Bone marrow (tissue), 2 donors: Measurements from ENCODE around the gene SOX12.

Experiments
- DNase-seq, 2 donors: peaks; one replicate each; lab custom pipeline; 2025; lab: John Stamatoyannopoulos, UW

The SOX12 gene

DNA sequence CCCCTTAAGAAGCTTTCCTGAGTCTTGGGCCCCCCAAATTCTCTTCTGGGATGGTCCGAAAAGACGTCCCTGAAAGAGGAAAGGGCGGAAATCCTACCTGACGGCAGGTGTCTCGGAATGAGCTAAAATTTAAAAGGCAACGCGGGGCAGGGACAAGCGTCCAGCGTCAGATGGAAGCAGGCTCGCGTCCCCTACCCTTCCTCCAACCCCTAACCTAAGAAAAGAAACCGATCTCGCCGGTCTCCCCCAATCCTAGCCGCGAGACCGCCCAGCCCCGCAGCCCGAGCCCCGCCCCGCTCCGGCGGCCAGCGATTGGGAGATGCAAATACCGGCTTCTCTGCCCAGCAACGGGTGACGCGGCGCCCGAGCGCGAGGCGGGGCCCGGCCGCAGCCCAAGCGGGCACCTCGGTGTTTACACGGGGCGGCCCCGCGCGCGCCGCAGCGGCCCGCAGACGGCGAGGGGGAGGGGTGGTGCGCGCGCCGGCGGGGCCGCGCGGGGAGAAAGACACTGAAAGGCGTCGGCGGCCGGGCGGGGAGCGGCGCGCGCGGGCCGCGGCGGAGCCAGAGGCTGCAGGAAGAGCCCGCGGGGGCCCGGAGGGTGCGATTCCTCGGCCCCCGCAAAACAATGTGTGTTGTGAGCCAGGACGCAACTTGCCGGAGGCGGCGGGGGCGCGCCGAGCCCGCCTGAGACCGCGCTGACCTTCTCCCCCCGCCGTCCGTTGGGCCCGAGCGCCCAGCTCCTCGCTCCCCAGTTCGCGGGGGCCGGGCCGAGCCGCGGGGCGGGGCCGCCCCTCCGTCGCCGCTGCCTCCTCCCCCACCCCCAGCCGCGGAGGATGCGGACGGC is at the start of gene SOX12:
Gene SOX12, plus strand, starts transcription at position 508 of the 844 bp plus-strand sequence. CDS start 373 bp downstream, outside the sequence.
- peak; percentile 82 to 84 for DNase-seq

- DNase-seq = no peak
Observed at GRCh38 chr20:275791-276190, 49.6 kb upstream of the SOX12 start.

DNA sequence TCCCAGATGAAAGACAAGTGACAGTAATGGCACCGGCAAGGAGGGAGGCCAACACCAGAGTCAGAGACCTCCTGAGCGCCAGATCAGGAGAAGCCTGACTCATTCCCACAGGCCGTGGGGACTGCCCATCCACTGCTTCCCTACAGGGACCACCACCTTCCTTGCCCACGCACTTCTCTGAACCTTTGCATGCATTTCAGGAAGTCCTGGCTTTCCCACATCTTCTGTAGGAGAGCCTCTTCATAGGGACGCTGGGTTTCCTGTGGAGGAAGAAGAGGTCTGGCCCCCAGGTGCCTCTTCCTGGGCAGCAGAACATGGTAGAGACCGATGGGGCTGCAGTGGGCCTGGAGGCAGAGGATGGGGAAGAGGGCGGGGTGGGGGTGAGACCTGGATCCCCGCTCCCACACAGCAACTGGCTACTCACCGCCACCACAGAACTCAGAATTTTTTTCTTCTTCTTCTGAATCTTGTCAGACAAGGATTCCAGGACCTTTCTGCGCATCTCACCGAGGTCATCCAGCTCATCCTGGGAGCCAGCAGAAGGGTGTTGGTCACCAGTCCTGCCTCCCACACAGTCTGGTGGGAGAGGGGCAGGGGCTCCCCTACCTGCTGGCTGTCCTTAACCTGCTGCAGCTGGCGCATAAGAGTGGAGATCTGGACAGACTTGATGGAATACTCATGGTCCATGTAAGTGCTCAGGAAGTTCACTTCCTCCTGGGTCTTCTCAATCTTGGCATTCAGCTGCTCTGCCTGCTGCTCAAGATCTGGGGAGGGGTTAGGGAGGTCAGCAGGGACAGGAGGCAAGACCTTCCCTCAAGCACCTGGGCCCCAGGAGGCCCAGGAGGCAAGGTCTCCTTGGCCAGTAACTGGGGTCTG is 48.5 kb upstream of the SOX12 start:
- no peak for DNase-seq

- DNase-seq = no peak
Observed at GRCh38 chr20:277496-277781, 47.9 kb upstream of the SOX12 start.

GRCh38 chr20:278181-278580 is 47.2 kb upstream of the SOX12 start:
- DNase-seq = no peak

DNA sequence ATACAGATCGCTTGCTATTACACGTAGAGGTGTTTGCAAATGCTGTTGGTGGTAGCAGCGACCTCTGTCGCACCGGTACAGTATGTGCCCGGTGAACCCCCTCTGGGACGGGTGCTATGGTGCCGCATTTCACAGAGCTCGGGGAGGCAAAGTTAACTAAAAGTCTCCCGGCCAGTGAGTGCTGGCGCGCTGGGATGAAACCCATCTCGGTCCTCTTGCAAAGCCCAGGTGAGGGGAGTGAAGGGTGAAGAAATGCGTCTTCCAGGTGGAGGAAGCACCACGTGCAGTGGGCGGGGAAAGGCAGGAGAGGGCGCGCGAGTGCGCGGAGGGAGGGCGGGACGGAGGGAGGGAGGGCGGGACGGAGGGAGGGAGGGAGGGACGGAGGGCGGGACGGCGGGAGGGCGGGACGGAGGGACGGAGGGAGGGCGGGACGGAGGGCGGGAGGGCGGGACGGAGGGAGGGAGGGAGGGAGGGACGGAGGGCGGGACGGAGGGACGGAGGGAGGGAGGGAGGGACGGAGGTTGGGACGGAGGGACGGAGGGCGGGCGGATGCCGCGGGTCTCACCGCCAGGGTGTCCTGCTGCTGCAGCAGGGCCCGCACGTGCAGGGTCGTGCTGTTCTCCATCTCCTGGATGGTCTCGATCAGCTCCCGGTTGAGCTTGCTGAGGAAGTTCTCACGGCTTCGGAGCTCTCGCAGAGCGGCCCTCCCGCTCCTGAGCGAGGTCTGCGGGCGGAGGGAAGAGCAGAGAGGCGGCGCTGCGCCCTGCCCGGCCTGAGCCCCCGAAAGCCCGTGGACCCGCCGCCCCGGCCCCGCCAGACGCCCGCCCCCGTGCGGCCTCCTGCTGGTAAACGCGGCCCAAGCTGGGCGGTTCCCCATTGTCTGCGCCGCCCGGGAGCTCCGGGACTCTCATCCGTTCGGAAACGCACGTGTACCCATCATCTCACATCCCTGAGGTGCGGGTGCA is 46.5 kb upstream of the SOX12 start:
- no peak for DNase-seq

DNA sequence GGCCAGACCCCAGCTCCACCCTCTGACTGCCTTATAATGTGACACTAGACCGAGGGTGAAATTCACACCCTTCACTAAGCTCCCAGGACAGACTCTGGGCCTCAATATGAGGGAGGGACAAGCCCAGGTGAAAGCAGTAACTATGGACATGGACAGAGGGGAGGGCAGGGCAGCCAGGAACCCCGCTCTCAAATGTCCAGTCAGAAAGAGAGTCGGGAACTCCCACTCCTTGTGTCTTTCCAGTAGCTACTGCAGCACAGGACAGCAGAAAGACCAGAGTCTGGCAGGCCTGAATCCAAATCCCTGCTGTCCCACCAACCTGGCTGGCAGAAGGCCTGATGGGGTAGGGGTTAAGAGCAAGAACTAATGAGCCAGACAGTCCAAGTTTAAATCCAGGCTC is 41.2 kb upstream of the SOX12 start:
- DNase-seq = no peak

- no peak for DNase-seq
Observed at GRCh38 chr20:286508-286907, 38.8 kb upstream of the SOX12 start.

DNA sequence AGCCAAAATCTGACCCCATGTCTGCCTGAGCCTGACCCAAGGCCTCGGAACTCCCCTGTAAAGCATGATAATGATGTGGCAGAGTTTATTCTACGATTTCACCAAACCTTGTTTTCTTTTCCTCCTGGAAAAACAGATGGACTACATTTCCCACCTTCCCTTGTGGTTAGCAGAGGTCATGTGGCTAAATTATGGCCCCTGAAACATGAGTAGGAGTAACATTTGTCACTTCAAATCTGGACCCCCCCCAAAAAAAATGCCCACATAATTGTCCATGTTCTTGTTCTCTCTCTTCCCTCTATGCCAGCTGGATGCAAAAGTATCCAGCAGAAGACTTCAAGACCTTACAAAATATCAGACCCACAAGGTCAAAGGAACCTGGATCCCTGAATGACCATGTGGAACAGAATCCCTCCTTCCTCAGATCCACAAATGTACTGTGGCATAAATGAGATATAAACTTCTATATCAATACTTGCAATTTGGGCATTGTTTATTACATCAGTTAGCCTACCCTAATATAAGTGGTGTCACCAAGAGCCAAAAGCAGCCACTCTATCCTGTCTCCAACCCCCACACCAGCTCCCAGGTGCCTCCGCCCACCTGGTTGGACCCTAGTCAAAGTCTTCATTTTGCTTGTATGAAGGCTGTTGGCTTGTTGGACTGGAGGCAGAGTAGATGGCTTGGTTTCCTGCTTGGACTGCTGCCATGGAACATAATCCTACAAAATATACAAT is 36.2 kb upstream of the SOX12 start:
- DNase-seq = no peak

- DNase-seq = no peak
Observed at GRCh38 chr20:289693-290083, 35.7 kb upstream of the SOX12 start.

- peak; percentile 87 to 91 for DNase-seq
Observed at GRCh38 chr20:290084-290831, 35.1 kb upstream of the SOX12 start, which contains the start of gene C20orf96. TSS of gene C20orf96 (minus strand) at chr20:290750. CDS start at chr20:290610, 140 bp downstream.

GRCh38 chr20:294602-295001 is 30.8 kb upstream of the SOX12 start:
- DNase-seq = no peak

- no peak for DNase-seq
Observed at GRCh38 chr20:295804-296203, 29.5 kb upstream of the SOX12 start.

GRCh38 chr20:297098-297924 is 28.0 kb upstream of the SOX12 start, which contains the start of gene ZCCHC3:
TSS of gene ZCCHC3 (plus strand) at chr20:297570. CDS start at chr20:297587, 17 bp downstream.
- peak; percentile 70 to 76 for DNase-seq

DNA sequence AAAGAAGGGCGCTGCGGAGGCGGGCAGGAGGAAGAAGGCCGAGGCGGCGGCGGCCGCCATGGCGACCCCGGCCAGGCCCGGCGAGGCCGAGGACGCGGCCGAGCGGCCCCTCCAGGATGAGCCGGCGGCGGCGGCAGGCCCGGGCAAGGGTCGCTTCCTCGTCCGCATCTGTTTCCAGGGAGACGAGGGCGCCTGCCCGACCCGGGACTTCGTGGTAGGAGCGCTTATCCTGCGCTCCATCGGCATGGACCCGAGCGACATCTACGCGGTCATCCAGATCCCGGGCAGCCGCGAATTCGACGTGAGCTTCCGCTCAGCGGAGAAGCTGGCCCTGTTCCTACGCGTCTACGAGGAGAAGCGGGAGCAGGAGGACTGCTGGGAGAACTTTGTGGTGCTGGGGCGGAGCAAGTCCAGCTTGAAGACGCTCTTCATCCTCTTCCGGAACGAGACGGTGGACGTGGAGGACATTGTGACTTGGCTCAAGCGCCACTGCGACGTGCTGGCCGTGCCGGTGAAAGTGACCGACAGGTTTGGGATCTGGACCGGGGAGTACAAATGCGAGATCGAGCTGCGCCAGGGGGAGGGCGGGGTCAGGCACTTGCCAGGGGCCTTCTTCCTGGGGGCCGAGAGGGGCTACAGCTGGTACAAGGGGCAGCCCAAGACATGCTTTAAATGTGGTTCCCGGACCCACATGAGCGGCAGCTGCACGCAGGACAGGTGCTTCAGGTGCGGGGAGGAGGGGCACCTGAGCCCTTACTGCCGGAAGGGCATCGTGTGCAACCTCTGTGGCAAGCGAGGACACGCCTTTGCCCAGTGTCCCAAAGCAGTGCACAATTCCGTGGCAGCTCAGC is 27.2 kb upstream of the SOX12 start:
- DNase-seq = peak in 1 of 2 donors; percentile 48

- DNase-seq = no peak
Observed at GRCh38 chr20:298776-299391, 26.5 kb upstream of the SOX12 start.

DNA sequence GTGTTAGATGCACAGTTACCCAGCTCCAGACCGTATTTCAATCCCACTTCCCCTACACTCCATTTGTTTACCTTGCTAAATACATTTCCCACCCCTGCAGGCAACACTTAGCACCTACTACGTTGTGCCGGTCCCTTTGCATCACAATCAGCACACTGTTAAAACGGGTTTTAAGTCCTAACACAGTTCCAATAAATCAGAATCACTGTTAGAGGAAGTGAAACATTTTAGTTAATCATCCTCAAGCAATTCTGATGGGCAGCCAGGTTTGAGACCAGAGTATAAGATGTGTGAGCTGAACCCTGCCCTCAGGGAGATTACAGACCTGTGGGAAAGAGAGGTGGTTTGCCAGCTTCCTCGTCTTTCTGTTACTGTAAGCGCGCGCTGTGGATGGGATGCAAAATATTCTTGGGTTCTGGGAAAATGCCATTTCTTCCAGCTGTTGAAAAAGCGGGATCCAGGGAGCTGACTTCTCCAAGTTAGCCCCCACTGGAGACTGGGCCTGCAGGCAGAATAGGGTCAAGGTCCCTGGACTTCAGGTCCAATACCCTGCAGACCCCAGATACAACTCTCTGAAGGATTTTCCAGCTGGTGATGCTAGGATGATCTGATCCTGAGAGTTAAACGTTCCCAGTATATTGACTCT is 24.9 kb upstream of the SOX12 start:
- no peak for DNase-seq
